Left hindlimb (tissue), 1 donor: ENCODE measurements around the gene MEGF6.
A peak's percentile ranks its signal among the peaks of the same experiment; 100 is the strongest.

ENCODE experiments used
- DNase-seq: peaks from one replicate; pipeline ENCODE4 v3.0.0-alpha.2; 2018

MEGF6 gene

DNA sequence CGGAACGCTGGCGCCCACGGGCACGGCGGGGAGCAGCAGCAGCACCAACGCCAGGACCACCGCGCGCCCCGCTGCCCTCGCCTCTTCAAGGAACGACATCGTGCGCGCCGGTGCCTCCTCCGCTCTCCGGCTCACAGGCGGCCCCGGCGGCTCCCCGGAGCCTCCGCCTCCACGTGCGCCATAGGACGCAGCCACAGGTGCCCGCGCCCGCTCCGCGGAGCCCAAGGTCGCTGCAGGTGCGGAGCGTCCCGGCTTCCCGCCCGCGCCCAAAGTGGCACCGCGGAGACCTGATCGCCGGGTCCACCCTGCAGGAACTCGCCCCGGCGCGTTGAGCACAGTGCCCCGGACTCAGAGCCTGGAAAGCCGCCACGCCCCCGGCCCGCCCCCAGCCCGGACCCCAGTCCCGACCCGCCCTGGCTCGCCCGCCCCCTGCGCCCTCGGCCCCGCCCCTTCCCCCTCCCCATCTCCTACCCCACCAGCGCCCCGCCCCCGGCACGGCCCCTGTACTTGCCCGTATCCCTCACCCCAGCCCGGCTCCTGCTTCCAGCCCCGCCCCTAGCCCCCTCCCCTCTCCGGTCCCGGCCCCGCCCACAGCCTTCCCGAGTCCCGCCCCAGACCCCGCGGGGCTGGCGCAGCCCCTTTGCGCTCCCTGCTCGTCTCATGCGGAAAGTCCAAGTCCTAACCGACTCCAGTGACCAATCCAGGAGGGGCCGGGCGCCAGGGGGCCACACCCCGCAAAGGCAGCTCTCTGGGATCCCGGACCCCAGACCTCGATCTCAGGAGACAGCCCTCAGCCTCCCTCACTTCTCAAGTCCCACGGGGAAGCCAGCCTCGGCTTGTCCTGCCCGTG, at the start of gene MEGF6:
MEGF6 (minus strand) TSS at position 339 of the 850 bp plus-strand sequence; CDS start at position 99, 240 bp downstream.
- peak; percentile 90 for DNase-seq

DNA sequence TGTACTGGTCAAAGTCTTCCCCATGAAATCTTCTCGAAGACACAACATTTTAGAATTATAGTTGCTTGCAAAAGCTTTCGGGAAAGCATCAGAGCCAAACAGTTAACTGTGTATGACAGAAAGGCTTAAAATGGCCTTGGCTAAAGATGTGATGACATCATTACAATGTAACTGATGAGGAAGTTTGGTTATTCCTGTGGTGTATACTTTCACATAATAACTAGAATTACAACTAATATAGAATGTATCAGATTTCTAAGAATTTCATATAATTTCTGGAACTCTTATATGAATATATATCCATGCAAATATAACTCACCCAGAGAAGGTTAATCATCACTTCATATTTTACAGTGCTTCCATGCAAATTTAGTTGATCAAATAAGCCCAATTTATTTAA, 49.4 kb upstream of the MEGF6 start:
- no peak for DNase-seq

DNA sequence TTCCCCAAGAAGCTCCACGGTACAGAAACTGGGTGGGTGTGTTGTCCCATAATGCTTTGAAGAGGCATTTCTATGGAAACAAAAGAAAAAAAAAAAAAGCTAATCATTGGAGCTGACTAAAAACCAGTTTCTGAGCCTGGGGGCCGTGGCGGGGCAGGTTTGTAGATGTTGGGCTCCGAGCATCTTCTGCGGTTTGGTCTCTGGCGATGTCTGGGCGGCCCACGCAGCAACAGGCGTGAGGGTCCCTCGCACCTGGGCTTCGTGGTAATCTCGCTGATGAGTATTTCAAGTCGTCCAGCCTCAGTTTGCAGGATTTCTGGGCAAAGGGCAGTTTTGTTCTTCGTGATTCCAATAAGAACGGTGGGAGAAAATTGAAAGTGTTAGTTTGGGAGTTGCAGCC, 47.8 kb upstream of the MEGF6 start:
- no peak for DNase-seq

DNA sequence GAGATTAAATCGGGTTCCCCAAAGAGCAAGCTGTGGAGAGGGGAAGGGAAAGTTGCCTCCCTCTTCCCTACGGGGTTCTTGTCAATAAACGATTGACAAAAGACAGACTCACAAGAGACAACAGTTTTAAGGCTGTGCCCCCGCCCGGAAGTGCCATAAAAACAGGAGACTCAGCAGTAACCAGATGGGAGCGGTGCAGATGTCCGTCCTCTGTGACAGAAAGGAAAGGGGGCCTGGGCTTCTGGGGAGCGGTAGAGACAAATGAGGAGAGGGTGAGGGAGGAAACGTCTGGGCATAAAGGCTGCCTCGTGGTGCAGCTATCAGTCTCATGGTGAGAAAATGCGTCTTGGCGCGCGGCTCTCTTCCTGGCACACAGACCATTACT, 46.9 kb upstream of the MEGF6 start:
- DNase-seq: no peak

GRCh38 chr1:3657578-3658230, 46.4 kb upstream of the MEGF6 start:
- no peak for DNase-seq

DNA sequence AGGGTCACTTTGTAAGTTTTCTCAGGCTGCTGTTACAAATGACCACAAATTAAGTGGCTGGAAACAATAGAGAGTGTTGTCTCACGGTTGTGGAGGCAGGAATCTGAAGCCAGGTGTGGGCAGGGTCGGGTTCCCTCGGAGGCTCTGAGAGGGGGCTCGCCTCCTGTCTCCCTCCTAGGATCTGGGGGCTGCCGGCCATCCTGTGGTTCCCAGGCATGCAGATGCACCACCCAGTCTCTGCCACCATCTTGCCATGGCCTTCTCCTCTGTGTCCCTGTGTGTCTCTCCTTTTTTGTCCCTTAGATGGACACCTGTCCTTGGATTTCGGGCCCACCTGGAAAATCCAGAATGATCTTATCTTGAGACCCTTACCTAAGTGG, 45.8 kb upstream of the MEGF6 start:
- DNase-seq: no peak

GRCh38 chr1:3656450-3657095, 45.3 kb upstream of the MEGF6 start:
- DNase-seq: no peak

DNA sequence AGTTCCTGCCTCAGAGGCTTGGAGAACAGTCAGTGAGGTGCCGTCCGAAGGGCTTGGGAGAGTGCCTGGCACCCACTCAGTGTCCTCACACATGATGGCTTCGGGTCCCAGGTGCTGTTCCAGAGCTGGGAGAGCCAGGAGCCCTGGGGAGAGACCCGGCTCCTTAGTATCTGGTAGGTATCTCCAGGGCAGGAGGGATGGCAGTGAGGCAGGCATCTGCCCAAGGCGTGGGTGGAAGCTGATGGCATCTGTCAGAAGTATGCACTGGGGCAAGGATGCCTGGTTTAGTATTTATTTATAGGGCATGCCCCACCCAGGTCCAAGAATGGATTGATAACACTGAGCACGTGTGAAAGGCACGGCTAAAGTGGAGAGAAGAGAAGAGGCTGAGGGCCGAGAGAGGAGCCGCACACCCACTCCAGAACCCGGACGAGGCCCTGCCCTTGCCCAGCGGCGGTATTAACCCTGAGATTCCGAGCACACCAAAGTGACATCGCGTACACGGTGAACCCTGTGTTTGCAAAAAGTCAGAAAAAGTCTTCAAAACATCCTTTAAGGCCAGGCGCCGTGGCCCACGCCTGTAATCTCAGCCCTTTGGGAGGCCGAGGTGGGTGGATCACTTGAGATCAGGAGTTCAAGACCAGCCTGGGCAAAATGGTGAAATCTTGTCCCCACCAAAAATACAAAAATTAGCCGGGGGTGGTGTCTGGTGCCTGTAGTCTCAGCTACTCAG, 43.4 kb upstream of the MEGF6 start:
- no peak for DNase-seq

- DNase-seq: no peak
These were observed 41.9 kb upstream of the MEGF6 start for GRCh38 chr1:3653286-3653618.

- DNase-seq: no peak
These were observed 41.4 kb upstream of the MEGF6 start for GRCh38 chr1:3652548-3653285.

GRCh38 chr1:3651930-3652547, 40.7 kb upstream of the MEGF6 start, which contains the start of gene TP73:
TSS of gene TP73 (plus strand) at chr1:3652516. CDS start at chr1:3682366, 29,850 bp downstream.
- DNase-seq: no peak

DNA sequence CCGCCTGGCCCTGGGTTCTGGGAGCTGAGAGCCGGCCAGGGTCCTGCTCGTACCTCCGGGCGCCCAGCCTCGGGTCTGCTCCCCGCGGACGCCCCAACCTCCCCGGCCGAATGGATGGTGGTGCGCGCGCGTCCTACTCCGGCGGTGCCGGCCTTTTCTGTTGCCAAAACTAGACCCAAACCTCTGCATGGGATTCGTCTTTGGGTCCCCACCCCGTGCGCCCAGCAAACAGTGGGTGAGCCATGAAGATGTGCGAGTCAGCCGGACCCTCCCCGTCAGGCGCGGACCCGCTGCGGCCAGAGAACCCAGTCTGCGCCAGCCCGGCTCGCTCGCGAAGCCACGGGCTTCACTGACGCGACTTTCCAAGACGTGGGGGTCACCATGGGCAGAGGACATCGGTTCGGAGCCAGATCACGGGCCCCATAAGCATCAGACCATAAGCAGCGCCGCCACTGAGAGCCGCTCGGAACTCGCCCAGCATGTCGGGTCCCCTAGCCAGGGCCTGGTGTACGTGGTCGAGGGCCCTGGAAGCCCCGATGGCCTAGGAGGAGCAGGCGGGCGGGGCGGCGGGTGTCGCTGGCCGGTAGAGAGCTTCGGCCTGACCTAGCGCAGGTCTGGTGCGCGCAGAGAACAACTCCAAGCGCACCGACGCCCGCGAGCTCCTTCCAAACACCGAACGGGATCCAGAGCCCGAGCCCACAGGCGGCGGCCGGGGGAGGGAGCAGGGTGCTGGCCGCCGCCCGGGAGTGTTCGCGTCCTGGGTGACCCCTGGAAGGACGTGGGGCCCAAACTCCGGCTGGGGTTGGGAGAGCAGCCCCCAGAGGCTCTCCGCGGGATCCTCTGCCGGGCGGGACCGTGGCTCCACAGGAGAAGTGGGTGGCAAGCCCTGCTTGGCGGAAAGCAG, 40.0 kb upstream of the MEGF6 start:
- no peak for DNase-seq

DNA sequence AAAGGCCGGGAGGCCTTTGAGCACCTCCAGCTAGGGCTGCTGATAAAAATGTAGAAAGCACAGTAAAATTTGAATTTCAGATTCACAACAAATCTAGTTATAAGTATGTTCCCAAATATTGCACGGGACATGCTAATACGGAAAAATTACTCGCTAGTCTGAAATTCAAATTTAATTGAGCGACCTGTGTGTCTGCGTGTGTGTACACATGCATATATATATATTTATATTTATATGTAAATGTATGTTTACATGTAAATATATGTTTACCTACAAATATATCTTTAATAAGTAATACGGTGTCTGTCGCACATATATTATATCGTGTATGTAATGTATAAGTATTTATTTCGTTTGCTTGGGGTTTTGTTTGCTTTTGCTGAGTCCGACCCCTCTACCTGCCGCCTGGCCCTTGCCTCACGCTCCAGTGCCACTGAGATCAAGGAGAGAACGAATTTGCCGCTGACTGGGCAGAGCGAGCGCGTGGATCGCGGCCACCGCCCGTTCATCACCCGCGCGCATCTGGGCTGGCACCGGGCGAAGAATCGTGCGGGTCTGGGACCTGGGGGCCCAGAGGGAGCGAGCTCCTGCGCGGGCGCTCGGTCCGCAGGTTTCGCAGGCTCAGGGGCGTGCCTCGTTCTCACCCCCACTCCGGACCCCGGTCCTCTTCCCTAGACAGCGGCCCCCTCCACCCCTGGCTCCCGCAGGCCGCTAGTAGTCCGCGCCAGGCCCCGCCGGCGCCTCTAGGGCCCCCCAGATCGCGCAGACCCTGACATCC, 39.1 kb upstream of the MEGF6 start:
- DNase-seq: no peak

DNA sequence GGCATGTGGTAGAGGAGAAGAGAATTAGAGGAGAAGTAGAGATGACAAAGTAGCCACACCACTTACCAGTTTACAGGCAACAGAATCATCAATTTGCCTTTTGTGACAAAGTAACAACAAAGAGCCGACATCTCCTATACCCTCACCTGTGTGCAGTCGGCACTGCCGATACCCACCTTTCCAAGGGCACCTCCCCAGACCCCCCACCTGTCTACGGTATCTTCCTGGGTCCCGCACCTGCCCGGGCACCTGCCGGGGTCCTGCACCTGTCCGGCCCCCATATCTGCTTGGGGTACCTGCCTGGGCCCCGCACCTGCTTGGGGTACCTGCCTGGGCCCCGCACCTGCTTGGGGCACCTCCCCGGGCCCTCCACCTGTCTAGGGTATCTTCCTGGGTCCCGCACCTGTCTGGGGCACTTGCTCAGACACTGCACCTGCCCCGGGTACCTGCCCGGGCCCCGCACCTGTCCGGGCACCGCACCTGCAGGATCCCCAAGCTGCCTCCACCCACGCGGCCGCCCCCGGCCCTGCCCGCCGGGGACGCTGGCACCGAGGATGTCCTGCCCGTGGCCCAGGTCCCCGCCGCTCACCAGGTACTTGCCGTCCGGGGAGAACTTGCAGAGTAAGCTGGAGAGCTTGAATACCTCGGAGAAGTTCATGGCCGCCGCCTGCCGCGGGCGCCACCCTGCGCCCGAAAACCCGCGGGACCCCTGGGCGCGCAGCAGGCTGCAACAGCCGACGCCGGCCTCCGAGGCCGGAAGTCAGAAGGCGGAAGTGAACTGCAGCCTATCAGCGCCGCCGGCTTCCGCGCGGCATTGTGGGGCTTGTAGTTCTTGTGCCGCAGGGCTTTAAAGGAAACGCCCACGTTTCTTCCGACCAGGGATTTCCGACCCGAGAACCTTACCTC, 38.3 kb upstream of the MEGF6 start, which contains the start of gene WRAP73:
WRAP73 (minus strand) TSS at position 762 of the 906 bp plus-strand sequence; CDS start at position 658, 104 bp downstream.
- peak; percentile 90 for DNase-seq

GRCh38 chr1:3646596-3646995, 35.3 kb upstream of the MEGF6 start:
- DNase-seq: no peak

DNA sequence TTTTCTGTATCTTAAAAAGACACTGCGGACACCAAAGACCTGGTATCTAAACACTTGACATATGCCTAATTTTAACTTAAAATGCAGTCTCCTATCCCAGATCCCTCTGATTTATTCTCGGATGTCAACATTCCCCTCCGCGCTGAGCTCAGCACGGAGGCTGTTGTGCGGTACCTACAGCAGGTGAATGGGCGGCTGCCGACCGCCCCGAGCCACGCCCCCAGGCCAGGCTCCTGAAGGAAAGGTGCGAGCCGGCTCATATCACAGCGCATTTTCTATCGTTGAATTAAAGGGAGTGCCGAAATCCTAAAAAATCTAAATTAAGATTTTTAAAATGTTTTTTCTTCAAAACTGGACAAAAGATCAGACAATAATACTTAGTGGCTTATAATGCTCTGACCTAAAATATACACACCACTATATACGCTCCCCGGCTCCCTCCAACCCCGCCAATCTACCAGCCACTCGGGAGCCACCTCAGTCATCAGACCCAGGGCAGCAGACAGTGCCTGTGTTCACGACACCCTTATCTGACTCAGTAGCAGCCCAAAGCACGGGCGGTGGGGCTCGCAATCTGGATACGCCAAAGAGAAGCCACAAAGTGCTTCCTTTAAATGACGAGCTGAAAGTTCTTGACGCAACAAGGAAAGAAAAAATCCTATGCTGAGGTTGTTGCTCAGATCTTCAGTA, 34.5 kb upstream of the MEGF6 start:
- DNase-seq: no peak

- no peak for DNase-seq
These were observed 33.9 kb upstream of the MEGF6 start for GRCh38 chr1:3645247-3645646.

DNA sequence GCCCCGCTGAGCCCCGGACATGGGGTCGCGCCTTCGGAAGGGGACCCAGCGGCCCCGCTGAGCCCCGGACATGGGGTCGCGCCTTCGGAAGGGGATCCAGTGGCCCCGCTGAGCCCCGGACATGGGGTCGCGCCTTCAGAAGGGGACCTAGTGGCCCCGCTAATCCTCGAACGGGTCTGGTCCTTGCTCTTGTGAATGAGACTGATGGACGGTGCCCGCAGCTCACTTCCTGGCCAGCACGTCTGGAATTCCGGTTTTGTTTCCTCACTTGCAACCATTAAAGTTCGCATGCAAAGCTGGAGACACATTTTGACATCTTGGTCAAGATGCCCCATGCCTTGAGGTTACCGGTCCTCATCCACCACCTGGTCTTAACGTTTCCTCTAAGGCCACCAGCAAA, 33.0 kb upstream of the MEGF6 start:
- DNase-seq: no peak
